HepG2 (cell line): Measurements from ENCODE around the gene TBC1D24. TPM values are rescaled to one million over a fixed set of nuclear protein-coding genes. Genes with fewer than 3 reads are reported as not detected.

Experiments used
- ATF3 ChIP-seq: sonication (generic); formaldehyde crosslinking; IDR thresholded peaks from 2 replicates; pipeline ENCODE4 v1.4.0; 2020; ENCODE audit warnings: missing genetic modification reagents
- CHCHD3 ChIP-seq: sonication (generic); formaldehyde crosslinking; IDR thresholded peaks from 2 replicates; pipeline ENCODE4 v1.8.0; 2022; ENCODE audit warnings: mild to moderate bottlenecking, missing genetic modification reagents, moderate library complexity
- CHD4 ChIP-seq: fragments of 200-600 bp; sonication (generic); IDR thresholded peaks from 2 replicates; pipeline ENCODE4 v1.7.0; 2017; ENCODE audit warnings: mild to moderate bottlenecking, low read length, borderline replicate concordance
- EHMT2 ChIP-seq: fragments of 200-600 bp; sonication (generic); IDR thresholded peaks from 2 replicates; pipeline ENCODE4 v1.7.0; 2017; ENCODE audit warnings: antibody characterized with exemption, low read depth, low read length, borderline replicate concordance
- HNRNPH1 ChIP-seq: fragments of 200-400 bp; formaldehyde crosslinking; optimal IDR thresholded peaks from 2 replicates; pipeline ENCODE3; 2017; ENCODE audit warnings: mild to moderate bottlenecking, low read depth, low read length
- HNRNPLL ChIP-seq: fragments of 200-400 bp; formaldehyde crosslinking; IDR thresholded peaks from 2 replicates; pipeline ENCODE4 v1.6.1; 2017; ENCODE audit warnings: mild to moderate bottlenecking, low read depth, low read length; ENCODE audit not compliant: poor library complexity, severe bottlenecking
- HOXD1 ChIP-seq: sonication (generic); formaldehyde crosslinking; IDR thresholded peaks from 2 replicates; pipeline ENCODE4 v1.5.0; 2020; ENCODE audit warnings: missing genetic modification reagents
- ISL2 ChIP-seq: sonication (generic); formaldehyde crosslinking; IDR thresholded peaks from 2 replicates; pipeline ENCODE4 v1.5.0; 2020; ENCODE audit warnings: missing genetic modification reagents
- KAT8 ChIP-seq: IDR thresholded peaks from 2 replicates; pipeline ENCODE4 v1.6.1; 2016; ENCODE audit warnings: missing genetic modification reagents, missing compliant biosample characterization
- NR2F6 ChIP-seq, 2 experiments: IDR thresholded peaks; 2 replicates each; pipeline ENCODE4 v1.6.1; 2016; ENCODE audit warnings: antibody characterized with exemption in 1 of 2, mild to moderate bottlenecking in 1 of 2
- SAP130 ChIP-seq: IDR thresholded peaks from 2 replicates; pipeline ENCODE4 v1.6.1; 2016; ENCODE audit warnings: low read depth
- TAF15 ChIP-seq: fragments of 200-400 bp; formaldehyde crosslinking; IDR thresholded peaks from one replicate; pipeline ENCODE4 v1.6.1; 2018; ENCODE audit warnings: mild to moderate bottlenecking, low read depth, low read length; ENCODE audit not compliant: poor library complexity, severe bottlenecking
- UBTF ChIP-seq: sonication (generic); formaldehyde crosslinking; IDR thresholded peaks from 2 replicates; pipeline ENCODE4 v1.4.0; 2020; ENCODE audit warnings: mild to moderate bottlenecking, missing genetic modification reagents
- ZNF180 ChIP-seq: sonication (generic); formaldehyde crosslinking; IDR thresholded peaks from 2 replicates; pipeline ENCODE4 v1.4.0; 2020; ENCODE audit warnings: low read depth, missing genetic modification reagents, borderline replicate concordance
- ZNF687 ChIP-seq: sonication (generic); formaldehyde crosslinking; IDR thresholded peaks from 2 replicates; pipeline ENCODE4 v1.5.1; 2020; ENCODE audit warnings: mild to moderate bottlenecking, missing genetic modification reagents, moderate library complexity
- polyA plus RNA-seq, 8 experiments: library from polyadenylated mRNA; depleted of rRNA in 3 of 8; stranded (reverse) in 7 of 8; unstranded in 1 of 8; fragments of >200 nt; fragmentation: Illumina TruSeq in 4 of 8; extraction: Trizol in 4 of 8; gene quantifications; 2 replicates each; pipeline versions ENCODE4 v1.2.1 to v1.2.3, GENCODE V29; 2011 to 2016; ENCODE audit warnings: low read depth in 4 of 8, missing spikeins in 1 of 8, mixed read lengths in 1 of 8; ENCODE audit not compliant: insufficient read depth in 1 of 8
- total RNA-seq, 5 experiments: library from RNA; depleted of rRNA; stranded (reverse); fragments of >200 nt; fragmentation: Illumina TruSeq; extraction: Trizol; gene quantifications; 2 replicates each; pipeline ENCODE4 v1.2.3, GENCODE V29; 2016; ENCODE audit warnings: low read depth in 1 of 5
- TF ChIP-seq, protein P1 (sequence below): sonication (generic); formaldehyde crosslinking; IDR thresholded peaks from 2 replicates; pipeline ENCODE4 v1.4.0; 2020; ENCODE audit warnings: missing genetic modification reagents
- TF ChIP-seq, protein P2 (sequence below): sonication (generic); formaldehyde crosslinking; IDR thresholded peaks from 2 replicates; pipeline ENCODE4 v1.4.0; 2020; ENCODE audit warnings: missing genetic modification reagents; ENCODE audit errors: not compliant biosample characterization
- TF ChIP-seq, protein P3 (sequence below): sonication (generic); formaldehyde crosslinking; IDR thresholded peaks from 2 replicates; pipeline ENCODE4 v1.8.0; 2022; ENCODE audit warnings: mild to moderate bottlenecking, missing genetic modification reagents, moderate library complexity

Gene TBC1D24
- total and polyA plus RNA-seq, 2 of the 13 experiments (the other 11 are each of a cell fraction or from before 2014, with no cell fraction given) = 7.7 to 13.7 TPM

DNA sequence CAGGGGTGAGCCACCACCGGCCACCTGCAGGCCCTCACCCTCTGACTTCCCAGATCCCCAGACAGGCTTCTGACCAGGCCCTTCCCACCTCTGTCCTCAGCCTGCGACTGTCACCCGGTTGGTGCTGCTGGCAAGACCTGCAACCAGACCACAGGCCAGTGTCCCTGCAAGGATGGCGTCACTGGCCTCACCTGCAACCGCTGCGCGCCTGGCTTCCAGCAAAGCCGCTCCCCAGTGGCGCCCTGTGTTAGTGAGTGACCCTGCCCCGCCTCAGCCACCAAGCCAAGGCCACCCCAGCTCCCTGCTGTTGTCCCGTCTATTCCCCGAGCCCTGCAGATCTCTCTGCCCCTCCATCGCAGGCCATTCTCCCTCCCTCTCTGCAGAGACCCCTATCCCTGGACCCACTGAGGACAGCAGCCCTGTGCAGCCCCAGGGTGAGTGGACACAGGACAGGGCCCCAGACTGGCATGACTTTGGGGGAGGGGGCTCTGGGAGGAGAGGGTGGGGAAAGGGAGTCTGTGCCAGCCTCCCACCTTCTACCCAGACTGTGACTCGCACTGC, 2.0 kb upstream of the TBC1D24 start (continued):
- no peak for TF ChIP-seq EHMT2
- TF ChIP-seq ZNF687 (CRISPR knock-in tag) = peak; percentile 5; the same call in 1 of the 2 replicates
- peak; percentile 18 for TF ChIP-seq TAF15
- TF ChIP-seq, protein P1, sequence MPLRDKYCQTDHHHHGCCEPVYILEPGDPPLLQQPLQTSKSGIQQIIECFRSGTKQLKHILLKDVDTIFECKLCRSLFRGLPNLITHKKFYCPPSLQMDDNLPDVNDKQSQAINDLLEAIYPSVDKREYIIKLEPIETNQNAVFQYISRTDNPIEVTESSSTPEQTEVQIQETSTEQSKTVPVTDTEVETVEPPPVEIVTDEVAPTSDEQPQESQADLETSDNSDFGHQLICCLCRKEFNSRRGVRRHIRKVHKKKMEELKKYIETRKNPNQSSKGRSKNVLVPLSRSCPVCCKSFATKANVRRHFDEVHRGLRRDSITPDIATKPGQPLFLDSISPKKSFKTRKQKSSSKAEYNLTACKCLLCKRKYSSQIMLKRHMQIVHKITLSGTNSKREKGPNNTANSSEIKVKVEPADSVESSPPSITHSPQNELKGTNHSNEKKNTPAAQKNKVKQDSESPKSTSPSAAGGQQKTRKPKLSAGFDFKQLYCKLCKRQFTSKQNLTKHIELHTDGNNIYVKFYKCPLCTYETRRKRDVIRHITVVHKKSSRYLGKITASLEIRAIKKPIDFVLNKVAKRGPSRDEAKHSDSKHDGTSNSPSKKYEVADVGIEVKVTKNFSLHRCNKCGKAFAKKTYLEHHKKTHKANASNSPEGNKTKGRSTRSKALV (CRISPR knock-in tag) = peak; percentile 78; the same call in 1 of the 2 replicates
- TF ChIP-seq SAP130 (CRISPR knock-in tag) = peak; percentile 61; the same call in 1 of the 2 replicates
- TF ChIP-seq ISL2 = no peak
- peak; percentile 10; the same call in 1 of the 2 replicates for TF ChIP-seq ATF3 (CRISPR knock-in tag)
- TF ChIP-seq CHD4 = no peak
- TF ChIP-seq KAT8 = no peak
- TF ChIP-seq HNRNPH1 = no peak
- TF ChIP-seq, protein P2, sequence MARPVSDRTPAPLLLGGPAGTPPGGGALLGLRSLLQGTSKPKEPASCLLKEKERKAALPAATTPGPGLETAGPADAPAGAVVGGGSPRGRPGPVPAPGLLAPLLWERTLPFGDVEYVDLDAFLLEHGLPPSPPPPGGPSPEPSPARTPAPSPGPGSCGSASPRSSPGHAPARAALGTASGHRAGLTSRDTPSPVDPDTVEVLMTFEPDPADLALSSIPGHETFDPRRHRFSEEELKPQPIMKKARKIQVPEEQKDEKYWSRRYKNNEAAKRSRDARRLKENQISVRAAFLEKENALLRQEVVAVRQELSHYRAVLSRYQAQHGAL (CRISPR knock-in tag) = no peak
- peak; percentile 49 for TF ChIP-seq UBTF
- TF ChIP-seq, protein P3, sequence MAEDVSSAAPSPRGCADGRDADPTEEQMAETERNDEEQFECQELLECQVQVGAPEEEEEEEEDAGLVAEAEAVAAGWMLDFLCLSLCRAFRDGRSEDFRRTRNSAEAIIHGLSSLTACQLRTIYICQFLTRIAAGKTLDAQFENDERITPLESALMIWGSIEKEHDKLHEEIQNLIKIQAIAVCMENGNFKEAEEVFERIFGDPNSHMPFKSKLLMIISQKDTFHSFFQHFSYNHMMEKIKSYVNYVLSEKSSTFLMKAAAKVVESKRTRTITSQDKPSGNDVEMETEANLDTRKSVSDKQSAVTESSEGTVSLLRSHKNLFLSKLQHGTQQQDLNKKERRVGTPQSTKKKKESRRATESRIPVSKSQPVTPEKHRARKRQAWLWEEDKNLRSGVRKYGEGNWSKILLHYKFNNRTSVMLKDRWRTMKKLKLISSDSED = no peak
- TF ChIP-seq CHCHD3 = 0 out of 2 replicates have a peak, but pooled peaks have one; percentile 28
- 0 out of 2 replicates have a peak, but pooled peaks have one; percentile 45 for TF ChIP-seq HOXD1
- peak; percentile 12 for TF ChIP-seq HNRNPLL
- TF ChIP-seq NR2F6 (IDR thresholded peaks at IDR 0.05) = no peak
- 0 out of 2 replicates have a peak, but pooled peaks have one; percentile 9 for TF ChIP-seq NR2F6 (CRISPR knock-in tag; IDR thresholded peaks at IDR 0.05)
- no peak for TF ChIP-seq ZNF180
